ENCODE results near the gene CARD14. TPM values are rescaled to one million over a fixed set of nuclear protein-coding genes. Genes with fewer than 3 reads are reported as not detected.
A peak's percentile ranks its signal among the peaks of the same experiment; 100 is the strongest.

Gene CARD14
- total and polyA plus RNA-seq, 2 of the 13 experiments (the other 11 are each of a cell fraction or from before 2014, with no cell fraction given), result 0.11 TPM; not detected in 1

DNA sequence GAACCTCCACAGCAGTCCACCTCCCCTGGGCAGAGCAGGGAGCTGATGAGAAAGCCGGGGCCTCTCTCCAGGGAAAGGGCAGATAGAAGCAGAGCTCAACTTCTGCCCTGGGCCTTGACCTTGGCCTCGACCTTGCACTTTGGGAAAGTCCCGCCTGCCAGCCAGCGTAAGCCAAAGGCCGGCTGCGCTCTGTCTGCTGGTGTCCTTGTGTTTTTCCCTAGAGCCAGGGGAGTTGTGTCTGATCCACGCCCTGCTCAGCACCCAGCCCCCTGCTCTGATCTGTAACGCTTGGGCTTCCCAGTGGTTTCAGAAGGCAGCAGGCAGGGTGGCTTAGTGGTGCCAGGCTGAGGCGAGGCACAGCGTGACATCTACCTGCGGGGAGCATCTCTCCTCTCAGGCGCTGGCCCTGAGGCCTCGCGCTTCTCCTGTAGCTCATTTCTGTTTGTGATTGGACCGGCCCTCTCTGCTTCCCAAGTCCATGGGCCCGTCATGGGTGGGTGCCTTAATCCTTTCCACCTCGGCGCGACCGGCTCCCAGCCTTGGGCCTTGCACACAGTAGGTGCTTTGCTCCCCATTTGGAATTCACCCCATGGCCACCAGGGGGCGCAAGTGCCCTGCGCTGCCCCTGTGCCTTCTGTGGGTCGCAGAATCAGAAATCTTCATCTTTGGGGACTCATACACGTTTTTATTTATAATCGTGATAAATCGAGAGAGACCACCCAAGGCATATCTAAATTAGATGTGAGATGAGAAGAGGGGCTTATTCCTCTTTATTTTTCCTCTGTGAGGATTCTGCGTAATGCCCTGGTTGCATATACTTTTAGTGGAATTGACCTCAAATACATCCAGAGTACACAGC is 26.1 kb downstream of the CARD14 start (continued):
- TF ChIP-seq FOSL1 (CRISPR knock-in tag; IDR thresholded peaks at IDR 0.05; ENCODE audit: borderline replicate concordance) (no peak), ZKSCAN8 (CRISPR knock-in tag; IDR thresholded peaks at IDR 0.05; ENCODE audit: borderline replicate concordance) (no peak), SOX5 (CRISPR knock-in tag; IDR thresholded peaks at IDR 0.05; ENCODE audit: borderline replicate concordance) (no peak), CENPX (CRISPR knock-in tag; IDR thresholded peaks at IDR 0.05) (no peak), ZNF781 (CRISPR knock-in tag; IDR thresholded peaks at IDR 0.05; ENCODE audit: borderline replicate concordance, not compliant biosample characterization) (no peak), NFATC3 (CRISPR knock-in tag; IDR thresholded peaks at IDR 0.05) (no peak), ZNF292 (CRISPR knock-in tag; IDR thresholded peaks at IDR 0.05; ENCODE audit: borderline replicate concordance, low read depth) (no peak), ZNF678 (CRISPR knock-in tag; IDR thresholded peaks at IDR 0.05) (0 out of 2 replicates have a peak, but pooled peaks have one; percentile 74), ZNF30 (CRISPR knock-in tag; IDR thresholded peaks at IDR 0.05) (no peak), ATM (IDR thresholded peaks at IDR 0.05; ENCODE audit: borderline replicate concordance) (no peak), HHEX (CRISPR knock-in tag; IDR thresholded peaks at IDR 0.05) (no peak), ZFP37 (CRISPR knock-in tag; IDR thresholded peaks at IDR 0.05; ENCODE audit: borderline replicate concordance) (no peak), ZNF251 (CRISPR knock-in tag; IDR thresholded peaks at IDR 0.05) (no peak), ZC3H4 (CRISPR knock-in tag; IDR thresholded peaks at IDR 0.05; ENCODE audit: borderline replicate concordance) (no peak), NR3C1 (CRISPR knock-in tag; IDR thresholded peaks at IDR 0.05) (no peak), ZNF333 (CRISPR knock-in tag; IDR thresholded peaks at IDR 0.05; ENCODE audit: borderline replicate concordance) (no peak), KAT2B (IDR thresholded peaks at IDR 0.05; ENCODE audit: borderline replicate concordance, low read depth, low read length) (no peak), KLF16 (CRISPR knock-in tag; IDR thresholded peaks at IDR 0.05) (0 out of 4 replicates have a peak, but pooled peaks of 1 of the 2 experiments have one; percentile 33), ZNF20 (CRISPR knock-in tag; IDR thresholded peaks at IDR 0.05) (no peak)
- TF ChIP-seq, protein P1, sequence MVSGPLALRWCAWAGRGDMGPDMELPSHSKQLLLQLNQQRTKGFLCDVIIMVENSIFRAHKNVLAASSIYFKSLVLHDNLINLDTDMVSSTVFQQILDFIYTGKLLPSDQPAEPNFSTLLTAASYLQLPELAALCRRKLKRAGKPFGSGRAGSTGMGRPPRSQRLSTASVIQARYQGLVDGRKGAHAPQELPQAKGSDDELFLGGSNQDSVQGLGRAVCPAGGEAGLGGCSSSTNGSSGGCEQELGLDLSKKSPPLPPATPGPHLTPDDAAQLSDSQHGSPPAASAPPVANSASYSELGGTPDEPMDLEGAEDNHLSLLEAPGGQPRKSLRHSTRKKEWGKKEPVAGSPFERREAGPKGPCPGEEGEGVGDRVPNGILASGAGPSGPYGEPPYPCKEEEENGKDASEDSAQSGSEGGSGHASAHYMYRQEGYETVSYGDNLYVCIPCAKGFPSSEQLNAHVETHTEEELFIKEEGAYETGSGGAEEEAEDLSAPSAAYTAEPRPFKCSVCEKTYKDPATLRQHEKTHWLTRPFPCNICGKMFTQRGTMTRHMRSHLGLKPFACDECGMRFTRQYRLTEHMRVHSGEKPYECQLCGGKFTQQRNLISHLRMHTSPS (CRISPR knock-in tag; IDR thresholded peaks at IDR 0.05; ENCODE audit: low read depth), result no peak
- TF ChIP-seq, protein P2, sequence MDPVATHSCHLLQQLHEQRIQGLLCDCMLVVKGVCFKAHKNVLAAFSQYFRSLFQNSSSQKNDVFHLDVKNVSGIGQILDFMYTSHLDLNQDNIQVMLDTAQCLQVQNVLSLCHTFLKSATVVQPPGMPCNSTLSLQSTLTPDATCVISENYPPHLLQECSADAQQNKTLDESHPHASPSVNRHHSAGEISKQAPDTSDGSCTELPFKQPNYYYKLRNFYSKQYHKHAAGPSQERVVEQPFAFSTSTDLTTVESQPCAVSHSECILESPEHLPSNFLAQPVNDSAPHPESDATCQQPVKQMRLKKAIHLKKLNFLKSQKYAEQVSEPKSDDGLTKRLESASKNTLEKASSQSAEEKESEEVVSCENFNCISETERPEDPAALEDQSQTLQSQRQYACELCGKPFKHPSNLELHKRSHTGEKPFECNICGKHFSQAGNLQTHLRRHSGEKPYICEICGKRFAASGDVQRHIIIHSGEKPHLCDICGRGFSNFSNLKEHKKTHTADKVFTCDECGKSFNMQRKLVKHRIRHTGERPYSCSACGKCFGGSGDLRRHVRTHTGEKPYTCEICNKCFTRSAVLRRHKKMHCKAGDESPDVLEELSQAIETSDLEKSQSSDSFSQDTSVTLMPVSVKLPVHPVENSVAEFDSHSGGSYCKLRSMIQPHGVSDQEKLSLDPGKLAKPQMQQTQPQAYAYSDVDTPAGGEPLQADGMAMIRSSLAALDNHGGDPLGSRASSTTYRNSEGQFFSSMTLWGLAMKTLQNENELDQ (CRISPR knock-in tag; IDR thresholded peaks at IDR 0.05; ENCODE audit: borderline replicate concordance), result no peak
- TF ChIP-seq, protein P3, sequence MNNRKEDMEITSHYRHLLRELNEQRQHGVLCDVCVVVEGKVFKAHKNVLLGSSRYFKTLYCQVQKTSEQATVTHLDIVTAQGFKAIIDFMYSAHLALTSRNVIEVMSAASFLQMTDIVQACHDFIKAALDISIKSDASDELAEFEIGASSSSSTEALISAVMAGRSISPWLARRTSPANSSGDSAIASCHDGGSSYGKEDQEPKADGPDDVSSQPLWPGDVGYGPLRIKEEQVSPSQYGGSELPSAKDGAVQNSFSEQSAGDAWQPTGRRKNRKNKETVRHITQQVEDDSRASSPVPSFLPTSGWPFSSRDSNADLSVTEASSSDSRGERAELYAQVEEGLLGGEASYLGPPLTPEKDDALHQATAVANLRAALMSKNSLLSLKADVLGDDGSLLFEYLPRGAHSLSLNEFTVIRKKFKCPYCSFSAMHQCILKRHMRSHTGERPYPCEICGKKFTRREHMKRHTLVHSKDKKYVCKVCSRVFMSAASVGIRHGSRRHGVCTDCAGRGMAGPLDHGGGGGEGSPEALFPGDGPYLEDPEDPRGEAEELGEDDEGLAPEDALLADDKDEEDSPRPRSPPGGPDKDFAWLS (CRISPR knock-in tag; IDR thresholded peaks at IDR 0.05; ENCODE audit: borderline replicate concordance), result no peak
- TF ChIP-seq, protein P4, sequence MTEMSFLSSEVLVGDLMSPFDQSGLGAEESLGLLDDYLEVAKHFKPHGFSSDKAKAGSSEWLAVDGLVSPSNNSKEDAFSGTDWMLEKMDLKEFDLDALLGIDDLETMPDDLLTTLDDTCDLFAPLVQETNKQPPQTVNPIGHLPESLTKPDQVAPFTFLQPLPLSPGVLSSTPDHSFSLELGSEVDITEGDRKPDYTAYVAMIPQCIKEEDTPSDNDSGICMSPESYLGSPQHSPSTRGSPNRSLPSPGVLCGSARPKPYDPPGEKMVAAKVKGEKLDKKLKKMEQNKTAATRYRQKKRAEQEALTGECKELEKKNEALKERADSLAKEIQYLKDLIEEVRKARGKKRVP (CRISPR knock-in tag; IDR thresholded peaks at IDR 0.05), result no peak
